Left ventricle myocardium inferior (tissue), 1 donor: Measurements from ENCODE around the gene TSEN34. TPM values are rescaled to one million over a fixed set of nuclear protein-coding genes. Genes with fewer than 3 reads are reported as not detected.
"Not testable (repeated sequence)": the region's sequence is repeated elsewhere in the genome, so short reads cannot be mapped to it uniquely, and the experiment has no call there.

ENCODE experiments used
- DNase-seq: peaks from one replicate; pipeline ENCODE4 v3.0.0-alpha.2; 2020
- H3K27ac ChIP-seq: fragments of 200-600 bp; replicated peaks from 2 replicates; pipeline ENCODE4 v1.8.0; 2021
- H3K27me3 ChIP-seq: fragments of 200-600 bp; 2 replicates; pipeline ENCODE4 v1.8.0; 2021; ENCODE audit warnings: low read depth
- H3K36me3 ChIP-seq: fragments of 200-600 bp; 2 replicates; pipeline ENCODE4 v1.8.0; 2021
- H3K4me1 ChIP-seq: fragments of 200-600 bp; 2 replicates; pipeline ENCODE4 v1.8.0; 2021
- H3K4me3 ChIP-seq: fragments of 200-600 bp; 2 replicates; pipeline ENCODE4 v1.8.0; 2021; ENCODE audit warnings: mild to moderate bottlenecking, moderate library complexity
- H3K9me3 ChIP-seq: fragments of 200-600 bp; replicated peaks from 2 replicates; pipeline ENCODE4 v1.8.0; 2021
- intact Hi-C: fragments of 100-400 bp; cut with micrococcal nuclease; formaldehyde crosslinking; loops from one replicate; pipeline ENCODE4 v1.11.0; 2022
- total RNA-seq: library from RNA; stranded (reverse); fragmentation: NEBNext Ultra II Directional; extraction: Animal tissue kit (Norgen Biotek cat#: 25700); gene quantifications from one replicate; pipeline ENCODE4 v1.2.1, GENCODE V29; 2021
- TF ChIP-seq, protein P1 (sequence below): fragments of 200-600 bp; IDR thresholded peaks from 2 replicates; pipeline ENCODE4 v1.8.0; 2021; ENCODE audit warnings: antibody characterized with exemption, mild to moderate bottlenecking, borderline replicate concordance
- donor health status: DM: no; HTN: yes; CAD: no; lungs with severe emphysema.

The TSEN34 gene
- total RNA-seq, 1 donor from 2014 or later = 16.2 TPM

- no peak overlapping the region for H3K4me3 ChIP-seq
- H3K27me3 ChIP-seq = peaks cover 42% of the 10 kb centered on the region
- TF ChIP-seq, protein P1, sequence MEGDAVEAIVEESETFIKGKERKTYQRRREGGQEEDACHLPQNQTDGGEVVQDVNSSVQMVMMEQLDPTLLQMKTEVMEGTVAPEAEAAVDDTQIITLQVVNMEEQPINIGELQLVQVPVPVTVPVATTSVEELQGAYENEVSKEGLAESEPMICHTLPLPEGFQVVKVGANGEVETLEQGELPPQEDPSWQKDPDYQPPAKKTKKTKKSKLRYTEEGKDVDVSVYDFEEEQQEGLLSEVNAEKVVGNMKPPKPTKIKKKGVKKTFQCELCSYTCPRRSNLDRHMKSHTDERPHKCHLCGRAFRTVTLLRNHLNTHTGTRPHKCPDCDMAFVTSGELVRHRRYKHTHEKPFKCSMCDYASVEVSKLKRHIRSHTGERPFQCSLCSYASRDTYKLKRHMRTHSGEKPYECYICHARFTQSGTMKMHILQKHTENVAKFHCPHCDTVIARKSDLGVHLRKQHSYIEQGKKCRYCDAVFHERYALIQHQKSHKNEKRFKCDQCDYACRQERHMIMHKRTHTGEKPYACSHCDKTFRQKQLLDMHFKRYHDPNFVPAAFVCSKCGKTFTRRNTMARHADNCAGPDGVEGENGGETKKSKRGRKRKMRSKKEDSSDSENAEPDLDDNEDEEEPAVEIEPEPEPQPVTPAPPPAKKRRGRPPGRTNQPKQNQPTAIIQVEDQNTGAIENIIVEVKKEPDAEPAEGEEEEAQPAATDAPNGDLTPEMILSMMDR = no peak
- no peaks in the 10 kb centered on the region for H3K4me1 ChIP-seq
- no peaks in the 10 kb centered on the region for H3K36me3 ChIP-seq
- intact Hi-C loops = no loop called here
- no peaks in the 10 kb centered on the region for H3K9me3 ChIP-seq
- no peak overlapping the region for H3K27ac ChIP-seq
- no peak for DNase-seq
Measured at GRCh38 chr19:54229146-54229545, 38.0 kb downstream of the TSEN34 start.

GRCh38 chr19:54230031-54230430 lies 38.9 kb downstream of the TSEN34 start:
- no peaks in the 10 kb centered on the region for H3K9me3 ChIP-seq
- no peaks in the 10 kb centered on the region for H3K36me3 ChIP-seq
- intact Hi-C loops = loop anchor here (10.0 kb wide), 1 partner anchor 55 kb away; the partner anchor contains the start of gene TMC4
- no peak for DNase-seq
- no peaks in the 10 kb centered on the region for H3K4me1 ChIP-seq
- TF ChIP-seq, protein P1 = no peak
- no peak overlapping the region for H3K4me3 ChIP-seq
- no peak overlapping the region for H3K27ac ChIP-seq
- H3K27me3 ChIP-seq = peaks cover 37% of the 10 kb centered on the region

- peaks cover 48% of the 10 kb centered on the region for H3K27me3 ChIP-seq
- H3K9me3 ChIP-seq = no peaks in the 10 kb centered on the region
- TF ChIP-seq, protein P1 = peak; percentile 94
- intact Hi-C loops = loop anchor here (10.0 kb wide), 1 partner anchor 57 kb away; the partner anchor contains the start of gene TMC4
- no peaks in the 10 kb centered on the region for H3K4me1 ChIP-seq
- H3K27ac ChIP-seq = no peak overlapping the region
- no peak overlapping the region for H3K4me3 ChIP-seq
- H3K36me3 ChIP-seq = no peaks in the 10 kb centered on the region
- peak; percentile 84 for DNase-seq
Measured at GRCh38 chr19:54231077-54231931, 40.2 kb downstream of the TSEN34 start.

DNA sequence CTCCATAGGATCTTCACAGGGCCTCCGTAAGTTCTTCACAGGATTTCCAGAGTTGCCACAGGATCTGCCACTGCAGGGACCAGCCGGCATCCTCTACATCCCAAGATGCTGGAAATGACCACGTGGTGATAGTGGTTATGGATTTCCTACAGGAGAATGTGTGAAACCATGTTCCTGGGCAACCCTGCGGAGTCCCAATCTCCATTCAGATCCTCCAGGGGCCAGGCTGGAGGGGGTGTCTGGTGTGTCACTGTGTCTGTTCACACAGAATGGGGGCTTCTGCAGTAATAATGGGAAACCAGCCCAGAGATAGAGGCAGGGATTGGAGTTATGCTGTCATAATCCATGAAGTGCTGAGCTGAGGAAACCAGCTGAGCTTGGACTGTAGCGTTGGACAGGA lies 42.8 kb downstream of the TSEN34 start:
- intact Hi-C loops = loop anchor here (10.0 kb wide), 1 partner anchor 59 kb away; the partner anchor contains the start of gene TMC4
- Histone ChIP-seq H3K4me3 (no peak overlapping the region), H3K9me3 (no peaks in the 10 kb centered on the region), H3K27ac (no peak overlapping the region), H3K4me1 (no peaks in the 10 kb centered on the region), H3K27me3 (peaks cover 44% of the 10 kb centered on the region), H3K36me3 (no peaks in the 10 kb centered on the region)
- TF ChIP-seq, protein P1 = no peak
- DNase-seq = no peak

- H3K27me3 ChIP-seq = peaks cover 36% of the 10 kb centered on the region
- not testable (repeated sequence) for H3K9me3 ChIP-seq, DNase-seq, H3K36me3 ChIP-seq, H3K4me1 ChIP-seq, H3K27ac ChIP-seq, H3K4me3 ChIP-seq
- intact Hi-C loops = loop anchor here (10.0 kb wide), 1 partner anchor 65 kb away; the partner anchor contains the start of gene TMC4
Measured at GRCh38 chr19:54239491-54240371, 48.6 kb downstream of the TSEN34 start.

DNA sequence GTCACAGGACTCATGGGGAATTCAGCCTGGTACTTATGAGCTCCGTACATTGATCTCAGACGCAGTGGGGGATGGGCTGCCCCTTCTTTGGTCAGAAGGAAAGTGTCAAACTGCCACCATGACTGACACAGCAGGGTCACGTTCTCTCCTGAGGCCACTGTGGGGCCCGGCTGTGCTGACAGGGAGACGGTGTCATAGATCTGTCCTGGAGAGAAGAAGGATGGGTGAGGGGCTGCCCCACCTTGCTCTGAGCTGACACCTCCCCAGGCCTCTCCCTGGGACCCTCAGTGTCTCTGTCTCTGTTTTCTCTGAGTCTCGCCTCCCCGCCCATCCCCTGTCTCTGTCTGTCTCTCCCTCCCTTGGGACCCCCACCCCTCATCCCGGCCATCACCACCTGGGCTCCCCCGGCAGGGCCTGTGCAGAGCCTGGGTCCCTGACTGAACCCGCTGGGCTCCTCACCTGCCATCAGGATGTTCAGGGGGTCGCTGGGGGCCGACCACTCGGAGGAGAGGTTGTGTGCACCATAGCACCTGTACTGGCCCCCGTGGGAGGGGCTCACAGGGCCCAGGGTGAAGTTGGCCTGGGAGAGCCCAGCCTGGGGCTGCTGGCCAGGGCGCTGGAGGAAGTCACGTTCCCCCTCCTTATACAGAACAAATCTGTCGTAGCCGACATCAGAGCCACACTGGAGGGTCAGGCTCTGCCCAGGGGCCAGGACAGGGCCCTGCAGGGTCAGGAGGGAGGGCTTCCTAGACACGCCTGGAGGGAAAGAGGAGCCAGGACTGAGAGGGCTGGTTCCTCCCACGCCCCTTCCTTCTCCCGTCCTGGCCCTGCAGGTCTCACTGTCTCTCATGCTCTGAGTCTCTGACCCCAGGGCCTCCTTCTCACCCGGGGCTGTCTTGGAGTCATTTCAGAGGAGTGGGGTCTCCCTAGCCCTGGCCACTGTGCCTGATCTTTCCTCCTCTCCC lies 49.5 kb downstream of the TSEN34 start:
- H3K36me3 ChIP-seq, H3K4me1 ChIP-seq, H3K9me3 ChIP-seq, DNase-seq, intact Hi-C loops, H3K4me3 ChIP-seq, H3K27ac ChIP-seq: not testable (repeated sequence)
- peaks cover 32% of the 10 kb centered on the region for H3K27me3 ChIP-seq

GRCh38 chr19:54242234-54242633 lies 51.1 kb downstream of the TSEN34 start:
- intact Hi-C loops, H3K36me3 ChIP-seq, H3K9me3 ChIP-seq, DNase-seq, H3K4me3 ChIP-seq, H3K4me1 ChIP-seq, H3K27ac ChIP-seq: not testable (repeated sequence)
- peaks cover 25% of the 10 kb centered on the region for H3K27me3 ChIP-seq

- H3K27me3 ChIP-seq = peaks cover 26% of the 10 kb centered on the region
- H3K27ac ChIP-seq, intact Hi-C loops, H3K36me3 ChIP-seq, H3K4me1 ChIP-seq, DNase-seq, H3K4me3 ChIP-seq, H3K9me3 ChIP-seq: not testable (repeated sequence)
Measured at GRCh38 chr19:54242646-54243045, 51.5 kb downstream of the TSEN34 start, which contains the start of gene LILRA6. LILRA6 (minus strand) TSS chr19:54242790.
